KG1 (cell line): ENCODE data around the gene RAP2B.
"Not testable (repeated sequence)": the region's sequence is repeated elsewhere in the genome, so short reads cannot be mapped to it uniquely, and the experiment has no call there.

Experiments used
- DNase-seq: peaks from one replicate; lab custom pipeline; 2025; lab: John Stamatoyannopoulos, UW

RAP2B gene

DNA sequence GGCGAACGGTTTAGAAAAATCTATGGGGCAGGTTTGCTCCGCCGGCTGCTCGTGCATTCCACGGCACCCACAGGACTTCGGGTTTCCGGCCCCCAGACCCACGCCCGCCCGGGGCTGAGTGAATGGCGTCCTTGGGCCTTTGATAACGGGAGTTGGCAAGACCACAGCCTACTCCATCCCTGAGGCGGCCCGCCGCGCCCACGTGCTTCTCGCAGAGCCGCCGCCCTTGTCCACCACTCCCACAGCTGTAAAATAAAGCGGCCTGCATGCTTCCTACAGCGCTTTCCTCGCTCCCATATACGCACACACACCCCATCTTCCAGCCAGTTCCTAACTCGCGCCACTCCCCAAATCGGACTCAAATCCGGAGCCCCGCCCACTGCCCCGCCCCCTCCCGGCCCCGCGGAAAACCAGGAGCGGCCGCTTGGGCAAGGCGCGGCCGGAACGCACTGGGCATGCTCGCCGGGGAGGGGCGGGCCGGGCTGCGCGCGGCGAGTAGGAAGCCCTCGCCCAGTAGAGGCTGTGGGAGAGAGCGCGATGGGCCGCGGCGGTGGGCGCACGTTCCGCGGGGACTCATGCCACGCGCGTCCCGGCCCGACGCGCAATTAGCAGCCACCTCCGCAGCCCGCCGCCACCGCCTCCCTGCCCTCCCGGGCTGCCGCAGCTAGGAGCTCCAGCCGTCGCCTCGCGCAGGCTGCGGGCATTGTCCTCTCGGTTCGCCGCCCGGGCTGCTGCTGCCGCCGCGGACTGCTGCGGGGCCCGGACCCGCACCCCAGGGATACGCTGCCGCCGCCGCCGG is at the start of gene RAP2B:
TSS of gene RAP2B (plus strand) at position 513 of the 799 bp plus-strand sequence. CDS start 468 bp downstream, outside the sequence.
- peak; percentile 61 for DNase-seq

GRCh38 chr3:153113541-153113940 is 48.5 kb upstream of the RAP2B start:
- DNase-seq = no peak

GRCh38 chr3:153114270-153114669 is 47.8 kb upstream of the RAP2B start:
- DNase-seq = not testable (repeated sequence)

DNA sequence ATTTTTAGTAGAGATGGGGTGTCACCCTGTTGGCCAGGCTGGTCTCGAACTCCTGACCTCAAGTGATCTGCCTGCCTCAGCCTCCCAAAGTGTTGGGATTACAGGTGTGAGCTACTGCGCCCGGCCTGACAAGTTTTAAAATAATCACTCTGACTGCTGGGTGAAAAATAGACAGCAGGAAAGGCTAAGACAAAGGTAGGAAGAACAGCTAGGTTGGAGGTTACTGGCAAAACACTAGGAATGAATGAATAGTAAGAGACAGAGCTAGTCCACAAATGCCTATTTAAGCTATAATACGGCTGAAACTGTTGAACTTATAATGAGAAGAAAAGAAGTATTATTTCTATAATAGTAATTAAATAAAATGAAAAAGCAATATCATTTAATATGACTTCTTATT is 46.7 kb upstream of the RAP2B start:
- DNase-seq = no peak

DNA sequence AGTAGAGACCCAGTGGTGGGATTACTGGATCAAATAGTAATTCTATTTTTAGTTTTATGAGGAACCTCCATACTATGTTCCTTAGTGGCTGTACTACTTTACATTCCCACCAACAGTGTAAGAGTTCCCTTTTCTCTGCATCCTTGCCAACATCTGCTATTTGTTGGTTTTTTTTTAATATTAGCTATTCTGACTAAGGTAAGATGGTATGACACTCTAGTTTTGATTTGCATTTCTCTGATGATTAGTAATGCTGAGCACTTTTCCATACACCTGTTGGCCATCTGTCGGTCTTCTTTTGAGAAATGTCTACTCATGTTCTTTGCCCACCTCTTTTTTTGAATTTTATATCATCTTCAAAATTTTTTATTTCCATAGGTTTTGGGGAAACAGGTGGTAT is 34.2 kb upstream of the RAP2B start:
- no peak for DNase-seq

DNA sequence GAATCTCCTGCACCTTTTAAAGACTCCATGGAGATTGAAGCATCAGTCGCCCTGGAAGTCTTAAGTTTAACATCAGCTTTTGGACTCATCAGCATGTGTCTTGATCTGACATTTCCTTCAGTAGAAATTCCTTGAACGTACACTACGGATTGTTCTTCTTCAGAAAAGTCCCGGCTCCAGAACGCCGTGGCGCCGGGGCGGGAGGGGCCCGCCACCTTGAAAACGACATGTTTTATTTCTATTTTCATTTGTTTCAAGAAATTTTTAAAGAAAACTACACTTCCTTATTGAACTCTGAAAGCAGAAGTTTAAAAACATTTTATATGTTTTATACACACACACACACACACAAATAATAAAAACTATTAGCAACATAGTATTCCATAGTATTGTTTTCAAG is 32.6 kb upstream of the RAP2B start:
- no peak for DNase-seq

DNA sequence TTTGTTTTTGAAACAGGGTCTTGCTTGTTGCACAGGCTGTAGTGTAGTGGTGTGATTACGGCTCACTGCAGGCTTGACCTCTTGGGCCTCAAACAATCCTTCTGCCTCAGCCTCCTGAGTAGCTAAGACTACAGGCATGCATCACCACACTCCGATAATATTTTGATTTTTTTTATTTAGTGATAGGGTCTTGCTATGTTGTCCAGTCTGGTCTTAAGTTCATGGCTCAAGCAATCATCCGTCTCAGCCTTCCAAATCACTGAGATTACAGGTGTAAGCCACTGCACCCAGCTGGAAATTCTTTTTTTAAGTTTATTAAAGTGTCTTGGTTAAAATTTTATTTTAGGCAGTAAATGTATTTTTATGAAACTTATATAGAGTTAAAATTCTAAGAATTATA is 32.2 kb upstream of the RAP2B start:
- DNase-seq = no peak

GRCh38 chr3:153130312-153130977 is 31.6 kb upstream of the RAP2B start:
- DNase-seq = no peak

GRCh38 chr3:153137626-153138025 is 24.4 kb upstream of the RAP2B start:
- no peak for DNase-seq

DNA sequence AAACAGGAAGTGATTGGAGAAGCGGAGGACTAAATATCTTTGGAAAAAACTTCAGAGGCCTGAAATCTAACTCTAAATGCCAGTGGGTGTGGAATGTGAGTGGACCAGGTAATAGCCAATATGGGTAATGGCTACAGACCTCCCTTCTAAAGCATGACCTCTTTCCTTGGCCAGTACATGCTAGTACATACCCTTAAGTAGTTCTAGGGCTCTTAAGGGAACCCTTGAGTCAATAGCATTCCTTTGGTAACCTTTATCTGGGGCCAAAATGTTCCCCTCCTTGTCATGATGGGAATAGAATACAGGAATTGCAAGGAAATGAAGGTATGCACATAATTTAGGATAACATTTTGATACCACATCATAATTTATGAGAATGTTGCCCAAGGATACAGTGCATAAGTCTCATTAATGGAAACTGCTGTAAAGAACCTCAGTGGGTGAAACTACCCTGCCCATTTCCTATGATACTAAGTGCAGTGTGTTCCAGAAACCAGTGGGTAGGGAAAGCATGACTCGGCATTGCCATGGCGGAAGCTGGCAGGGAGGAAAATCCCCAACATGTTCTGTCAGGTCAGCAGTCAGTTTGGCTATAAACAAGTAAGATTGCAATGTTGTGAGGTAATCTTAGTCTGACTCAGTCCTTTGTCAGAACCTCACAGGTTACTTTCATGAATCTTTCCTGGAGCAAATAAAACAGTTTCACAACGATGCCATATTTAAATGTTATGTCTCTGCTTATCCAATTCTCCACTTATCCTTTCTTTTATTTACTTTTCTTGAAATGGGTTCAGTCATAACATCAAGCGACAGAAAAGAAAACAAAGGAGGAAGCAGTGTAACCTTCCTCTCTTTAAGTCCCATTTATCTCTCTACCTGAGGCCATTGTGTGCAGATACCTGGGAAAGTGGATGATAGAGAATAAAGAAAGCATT is 23.5 kb upstream of the RAP2B start:
- DNase-seq = no peak

DNA sequence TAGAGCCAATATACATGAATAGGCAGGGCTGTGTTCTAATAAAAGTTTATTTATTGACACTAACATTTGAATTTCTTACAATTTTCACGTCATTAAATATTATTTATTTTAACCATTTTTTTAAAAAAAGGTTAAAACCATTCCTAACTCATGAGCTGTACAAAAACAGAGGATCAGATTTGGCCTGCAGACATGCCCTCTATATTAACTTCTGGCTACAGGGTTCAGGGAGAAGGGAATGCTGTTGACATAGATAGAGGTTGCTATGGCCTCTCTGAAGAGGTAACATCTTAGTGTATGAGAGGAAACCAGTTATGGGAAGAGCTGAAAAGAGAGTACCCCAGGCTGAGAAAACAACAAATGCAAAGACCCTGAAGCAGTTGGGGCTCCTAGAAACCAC is 19.1 kb upstream of the RAP2B start:
- DNase-seq = no peak

DNA sequence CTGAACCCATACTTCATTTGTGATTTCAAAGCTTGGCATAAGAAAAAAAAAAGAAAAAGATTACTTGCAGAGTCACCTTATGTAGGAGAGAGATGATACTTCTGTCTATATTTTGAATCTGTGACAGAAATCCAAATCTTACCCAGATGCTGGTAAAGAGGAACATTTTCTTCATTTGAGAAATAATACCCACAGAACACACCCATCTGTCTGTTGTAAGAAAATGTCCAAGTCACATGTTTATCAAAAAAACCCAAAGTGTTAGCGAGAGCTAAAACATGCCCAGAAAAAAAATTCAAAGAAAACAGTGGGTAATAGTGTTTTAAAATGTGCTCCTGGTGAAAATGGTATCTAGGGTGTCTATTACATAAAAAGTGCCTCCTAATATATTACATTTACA is 18.0 kb upstream of the RAP2B start:
- no peak for DNase-seq

- no peak for DNase-seq
Measured at GRCh38 chr3:153144779-153145178, 17.2 kb upstream of the RAP2B start.

DNA sequence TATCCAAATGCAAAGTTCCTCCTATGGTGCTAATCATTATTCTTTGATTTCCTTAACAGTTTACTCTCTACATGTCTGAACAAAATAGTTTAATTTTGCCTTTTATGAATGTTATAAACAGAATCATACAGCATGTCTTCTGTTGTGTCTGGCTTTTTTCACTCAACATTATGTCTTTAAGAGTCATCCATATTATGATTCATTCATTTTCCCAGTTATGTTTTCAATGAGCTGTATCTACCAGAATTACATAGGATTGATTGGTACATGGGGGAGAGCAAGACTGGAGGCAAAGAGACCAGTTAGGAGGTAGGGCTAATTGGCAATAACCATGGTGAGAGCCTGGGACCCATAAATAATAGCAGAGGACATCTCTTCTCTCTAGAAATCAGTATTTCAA is 16.6 kb upstream of the RAP2B start:
- no peak for DNase-seq

- DNase-seq = no peak
Measured at GRCh38 chr3:153146191-153147053, 15.6 kb upstream of the RAP2B start.

DNA sequence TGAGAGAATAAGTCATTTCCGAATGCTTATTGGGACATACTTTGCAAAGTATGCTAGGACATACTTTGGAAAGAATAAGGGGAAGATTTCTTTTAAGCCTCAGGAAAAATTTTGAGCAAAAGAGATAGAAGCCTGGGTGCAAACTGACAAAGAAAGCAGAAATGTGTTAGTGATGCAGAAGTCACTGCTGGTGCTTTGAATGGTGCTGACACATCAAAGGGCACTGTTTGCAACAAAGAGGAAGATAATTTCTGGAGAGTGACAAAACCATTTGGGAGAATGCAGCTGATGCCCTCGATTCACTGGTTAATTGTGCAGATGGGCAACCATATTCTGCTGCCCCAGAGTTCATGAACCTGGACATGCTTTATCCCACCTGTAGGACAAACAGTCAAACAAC is 11.0 kb upstream of the RAP2B start:
- DNase-seq = no peak

GRCh38 chr3:153155786-153156185 is 6.2 kb upstream of the RAP2B start:
- DNase-seq = not testable (repeated sequence)

GRCh38 chr3:153158189-153158588 is 3.8 kb upstream of the RAP2B start:
- DNase-seq = no peak

- no peak for DNase-seq
Measured at GRCh38 chr3:153158961-153159735, 2.9 kb upstream of the RAP2B start.

GRCh38 chr3:153159771-153160397 is 2.1 kb upstream of the RAP2B start:
- no peak for DNase-seq
